ENCODE data around the gene MORN1. TPM values are rescaled to one million over a fixed set of nuclear protein-coding genes. Genes with fewer than 3 reads are reported as not detected.

The MORN1 gene
- total and polyA plus RNA-seq, 2 of the 4 experiments (the other 2 are of a cell fraction), result 3.0 to 4.2 TPM

DNA sequence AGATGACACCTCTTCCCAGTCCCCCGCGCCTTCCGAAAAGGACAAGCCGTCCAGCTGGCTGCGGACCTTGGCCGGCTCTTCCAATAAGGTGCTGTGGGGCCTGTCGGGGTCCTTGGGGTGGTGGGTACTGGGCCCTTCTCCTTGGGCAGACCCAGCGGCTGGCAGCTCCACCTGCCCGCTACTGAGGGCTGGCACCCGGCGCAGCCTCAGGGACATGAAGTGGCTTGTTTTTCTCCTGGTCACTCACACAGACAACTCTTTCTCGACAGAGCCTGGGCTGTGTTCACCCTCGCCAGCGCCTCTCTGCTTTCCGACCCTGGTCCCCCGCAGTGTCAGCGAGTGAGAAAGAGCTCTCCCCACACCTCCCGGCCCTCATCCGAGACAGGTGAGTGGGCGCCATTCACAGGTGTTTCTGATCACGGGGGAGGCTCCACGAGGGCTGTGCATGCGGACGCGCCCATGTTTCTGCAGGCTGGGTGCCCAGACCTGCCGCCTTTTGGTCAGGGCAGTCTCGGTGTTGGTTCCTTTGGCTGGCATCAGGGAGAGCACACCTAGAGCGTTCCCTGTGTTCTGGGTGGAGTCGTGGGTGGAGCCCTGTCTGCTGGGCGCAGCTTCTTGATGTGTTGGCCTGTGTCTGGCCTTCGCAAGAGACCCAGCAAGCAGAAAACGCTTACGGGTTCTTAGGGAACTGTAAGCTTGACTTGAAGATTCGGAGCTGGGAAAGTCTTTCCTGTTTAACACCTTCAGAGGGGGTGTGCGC is 88.2 kb downstream of the MORN1 start:
- Histone ChIP-seq H4K8ac (ENCODE audit: low read depth in 2 of 2, low read length in 2 of 2) (no peak overlapping the region), H2AFZ (replicated peaks; ENCODE audit: low read length, poor library complexity) (no peak overlapping the region), H3K4me3 (ENCODE audit: insufficient read depth, low read depth, low read length) (no peak overlapping the region), H3K27ac (ENCODE audit: insufficient read depth, low read length) (no peak overlapping the region), H2BK120ac (ENCODE audit: low read depth, low read length) (no peak overlapping the region), H3K9me3 (ENCODE audit: control insufficient read depth, insufficient read depth, low read length) (no peaks in the 10 kb centered on the region), H3K9ac (ENCODE audit: low read depth, low read length) (no peak overlapping the region), H2BK15ac (ENCODE audit: low read depth, low read length) (no peak overlapping the region), H3K56ac (ENCODE audit: extremely low read depth, insufficient read depth, low read length) (no peak overlapping the region), H2BK20ac (ENCODE audit: low read depth, low read length) (no peak overlapping the region), H3K4ac (ENCODE audit: low read depth, low read length) (no peak overlapping the region), H2BK5ac (ENCODE audit: low read depth, low read length, poor library complexity, severe bottlenecking) (no peak overlapping the region), H3K4me1 (ENCODE audit: control insufficient read depth, insufficient read depth, low read length) (peaks cover 24% of the 10 kb centered on the region), H4K20me1 (ENCODE audit: insufficient read depth, low read length) (peaks cover 59% of the 10 kb centered on the region), H3K79me1 (ENCODE audit: low read depth in 1 of 2, low read length in 2 of 2) (peaks cover 5 to 69% of the 10 kb centered on the region in 2 experiments), H4K5ac (ENCODE audit: low read depth, low read length) (no peak overlapping the region), H3K9me1 (ENCODE audit: insufficient read depth, low read length) (peaks cover 6% of the 10 kb centered on the region), H2AK5ac (ENCODE audit: low read depth, low read length) (no peak overlapping the region), H3K27me3 (ENCODE audit: control insufficient read depth, insufficient read depth, low read length) (no peaks in the 10 kb centered on the region), H3K23ac (ENCODE audit: low read depth, low read length) (no peak overlapping the region), H3K4me2 (ENCODE audit: low read depth, low read length) (no peak overlapping the region), H4K91ac (ENCODE audit: insufficient read depth, low read depth, low read length) (no peak overlapping the region), H2AK9ac (replicated peaks; ENCODE audit: low read depth, low read length, poor library complexity) (no peak overlapping the region), H3K36me3 (ENCODE audit: control insufficient read depth, insufficient read depth, low read length) (peaks cover 50% of the 10 kb centered on the region), H3K14ac (replicated peaks; ENCODE audit: low read depth, low read length) (no peak overlapping the region), H3K18ac (ENCODE audit: low read depth, low read length) (no peak overlapping the region)
- intact Hi-C loops (cut with micrococcal nuclease) (no loop called here), in situ Hi-C loops (cut with MboI; ENCODE audit: low sequenced_read_pairs) (no loop called here), dilution Hi-C loops (cut with HindIII; ENCODE audit: low sequenced_read_pairs, unreplicated experiment) (no loop called here)
- TF ChIP-seq NFE2L2 (IDR thresholded peaks at IDR 0.05; ENCODE audit: low read depth, low read length), result no peak
- TF ChIP-seq POLR2A (IDR thresholded peaks at IDR 0.05; ENCODE audit: low read depth, low read length), result no peak
- BruUV-seq (replicated peaks), result no TSS peak
- WGBS, 2 experiments (ENCODE audit: extremely low coverage in 2 of 2, insufficient read length in 1 of 2), result 96% methylated on average over 23 of the region's 35 CpGs; no CpG with 5 or more reads in 1 of the 2 experiments
- POLR2A ChIA-PET (ENCODE audit: unreplicated experiment), result no interaction called here
- no peak for ATAC-seq (ENCODE audit: low read depth)
- CTCF ChIA-PET, result no interaction called here
- DNase-seq, result no peak

All from IMR-90 (cell line).